PC-9 (cell line): ENCODE results near the gene OR6B3.

Experiments
- CTCF ChIP-seq: fragments of 200-600 bp; sonication (generic); conservative IDR thresholded peaks from 2 replicates; pipeline ENCODE4 v1.6.1; 2017; ENCODE audit warnings: mixed run types, antibody characterized with exemption, mild to moderate bottlenecking, moderate library complexity
- EZH2 ChIP-seq: fragments of 200-600 bp; sonication (generic); IDR thresholded peaks from 2 replicates; pipeline ENCODE4 v1.8.0; 2017; ENCODE audit warnings: antibody characterized with exemption, low read depth

- TF ChIP-seq CTCF: no peak
- TF ChIP-seq EZH2: no peak
Observed at GRCh38 chr2:240077442-240077841, 24.1 kb upstream of the OR6B3 start.
